ENCODE data around the gene RGS7. TPM values are rescaled to one million over a fixed set of nuclear protein-coding genes. Genes with fewer than 3 reads are reported as not detected.

The RGS7 gene
- total and polyA plus RNA-seq, 10 of the 15 experiments (the other 5 are each of a cell fraction or from before 2014, with no cell fraction given) = not detected

DNA sequence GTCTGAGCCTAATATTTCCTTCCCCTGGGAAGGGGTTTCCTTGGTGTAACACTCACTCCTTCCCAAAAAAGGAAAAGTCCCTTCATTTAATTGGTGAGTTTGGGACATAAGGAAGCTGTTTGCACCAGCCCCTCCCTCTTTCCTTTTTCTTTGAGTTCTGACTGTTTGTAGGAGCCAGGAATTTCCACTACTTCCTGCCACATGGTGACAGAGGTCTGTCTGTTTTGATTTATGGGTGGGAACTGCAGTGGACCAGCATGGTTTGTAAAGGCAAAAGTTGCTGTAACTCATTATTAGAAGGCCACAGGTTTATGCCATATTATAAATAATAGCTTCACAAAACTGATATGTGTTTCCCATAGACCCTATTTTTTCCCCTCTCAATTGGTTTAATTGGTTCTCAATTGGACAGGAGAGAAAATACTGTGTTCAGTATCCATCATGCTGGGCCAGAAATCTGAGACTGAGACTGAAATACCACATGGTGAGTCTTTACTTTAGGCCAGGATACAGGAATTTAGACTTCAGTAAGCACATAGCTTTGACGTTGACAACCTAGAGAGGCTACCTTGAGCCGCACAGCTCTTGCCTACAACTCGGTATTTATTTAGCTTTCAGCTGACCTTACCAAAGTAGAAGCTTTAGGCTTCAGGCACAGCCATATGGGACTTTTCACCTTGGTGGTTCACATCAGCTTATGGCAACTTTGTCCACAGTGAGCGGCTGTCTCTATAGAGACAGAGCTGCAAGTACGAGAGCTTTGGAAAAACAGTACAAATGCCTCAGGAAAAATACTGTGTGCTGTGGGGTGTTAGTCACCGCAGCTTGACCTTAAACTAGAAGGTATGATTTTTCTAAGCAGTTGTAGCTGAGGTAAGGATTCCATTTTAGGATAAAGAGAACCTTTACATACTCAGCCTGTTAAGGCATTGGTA, 40.0 kb upstream of the RGS7 start:
- intact Hi-C loops (cut with micrococcal nuclease; ENCODE audit: unreplicated experiment) = no loop called here
- H3K4me3 ChIP-seq = no peak overlapping the region
- SMC1A ChIA-PET (ENCODE audit: uncharacterized antibody, unreplicated experiment) = interaction anchor here (1.5 kb wide), 1 partner anchor 13 kb away, joined by 3 read pairs; no protein-coding TSS in a partner anchor

DNA sequence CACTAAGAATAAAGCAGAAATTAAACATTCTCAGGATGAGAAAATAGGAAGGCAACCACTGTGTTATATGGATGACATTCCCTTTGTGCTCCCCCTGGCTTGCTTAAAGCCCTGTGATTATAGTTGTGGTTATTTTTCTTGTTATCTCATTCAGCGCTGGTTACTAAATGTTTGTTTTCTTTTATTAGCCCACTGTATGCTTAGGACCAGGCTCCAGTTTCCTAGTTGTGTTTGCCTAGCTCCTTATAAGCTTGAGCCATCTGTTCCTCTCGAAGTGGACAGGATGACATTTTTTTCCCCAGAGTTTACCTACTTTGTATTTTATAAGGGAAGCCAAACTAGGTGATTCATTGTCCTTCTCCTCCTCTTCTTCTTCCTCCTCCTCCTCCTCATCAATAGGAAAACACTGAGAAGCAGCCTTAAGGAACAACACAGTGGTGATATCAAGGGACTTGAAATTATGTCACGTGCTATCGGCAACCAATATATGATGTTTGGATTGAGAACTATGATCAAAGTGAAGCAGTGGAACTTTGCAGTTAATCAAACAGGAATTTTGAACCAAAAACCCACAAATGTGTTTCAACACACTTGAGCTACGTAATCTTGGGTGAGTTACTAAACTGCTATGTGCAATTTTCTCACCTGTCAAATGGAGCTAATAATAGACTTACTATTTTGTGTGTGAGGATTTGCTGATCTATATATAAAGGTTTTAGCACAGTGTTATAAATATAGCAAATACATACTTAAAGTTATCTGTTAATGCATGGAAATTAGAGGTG, 35.1 kb upstream of the RGS7 start:
- in situ Hi-C loops (cut with MboI) (no loop called here), intact Hi-C loops (cut with micrococcal nuclease; ENCODE audit: unreplicated experiment) (no loop called here)
- ATAC-seq (no peak), DNase-seq (ENCODE audit: low read depth, low spot score) (no peak), FAIRE-seq (no peak)
- no TSS peak for BruUV-seq (replicated peaks)
- no peaks in the 10 kb centered on the region for H3K36me3 ChIP-seq (ENCODE audit: control insufficient read depth in 2 of 2, insufficient read depth in 2 of 2, low read length in 1 of 2)
- no peaks in the 10 kb centered on the region for H4K20me1 ChIP-seq (ENCODE audit: control insufficient read depth, insufficient read depth)
- SMC1A ChIA-PET (ENCODE audit: uncharacterized antibody, unreplicated experiment) = no interaction called here
- H3K9me3 ChIP-seq (replicated peaks; ENCODE audit: control insufficient read depth, insufficient read depth, low read length) = no peaks in the 10 kb centered on the region
- no peaks in the 10 kb centered on the region for H3K4me1 ChIP-seq (ENCODE audit: control insufficient read depth, insufficient read depth, low read length)
- H3K27me3 ChIP-seq (replicated peaks in 1 of 2; ENCODE audit: control insufficient read depth in 2 of 2, insufficient read depth in 2 of 2, low read length in 1 of 2) = no peaks in the 10 kb centered on the region
- POLR2A ChIA-PET = no interaction called here
- H2AFZ ChIP-seq (ENCODE audit: control insufficient read depth, low read depth, low read length) = no peak overlapping the region
- WGBS (ENCODE audit: insufficient coverage, insufficient replicate concordance, low lambda C conversion rate, missing lambda C conversion rate) = 18% methylated on average over 5 of the region's 5 CpGs
- RAD21 ChIA-PET (ENCODE audit: unreplicated experiment) = no interaction called here
- no peak overlapping the region for H3K9ac ChIP-seq (ENCODE audit: control insufficient read depth, insufficient read depth, low read length)
- H3K79me2 ChIP-seq (ENCODE audit: control insufficient read depth, insufficient read depth, low read length) = no peaks in the 10 kb centered on the region
- no peak overlapping the region for H3K4me3 ChIP-seq
- no peak overlapping the region for H3K4me2 ChIP-seq (ENCODE audit: control insufficient read depth, insufficient read depth)
- H3K27ac ChIP-seq (ENCODE audit: control insufficient read depth, insufficient read depth) = no peak overlapping the region
- CTCF ChIA-PET = interaction anchor here (1.3 kb wide), 1 partner anchor 660 kb away, joined by 3 read pairs; no protein-coding TSS in a partner anchor
- TF ChIP-seq, protein P1, sequence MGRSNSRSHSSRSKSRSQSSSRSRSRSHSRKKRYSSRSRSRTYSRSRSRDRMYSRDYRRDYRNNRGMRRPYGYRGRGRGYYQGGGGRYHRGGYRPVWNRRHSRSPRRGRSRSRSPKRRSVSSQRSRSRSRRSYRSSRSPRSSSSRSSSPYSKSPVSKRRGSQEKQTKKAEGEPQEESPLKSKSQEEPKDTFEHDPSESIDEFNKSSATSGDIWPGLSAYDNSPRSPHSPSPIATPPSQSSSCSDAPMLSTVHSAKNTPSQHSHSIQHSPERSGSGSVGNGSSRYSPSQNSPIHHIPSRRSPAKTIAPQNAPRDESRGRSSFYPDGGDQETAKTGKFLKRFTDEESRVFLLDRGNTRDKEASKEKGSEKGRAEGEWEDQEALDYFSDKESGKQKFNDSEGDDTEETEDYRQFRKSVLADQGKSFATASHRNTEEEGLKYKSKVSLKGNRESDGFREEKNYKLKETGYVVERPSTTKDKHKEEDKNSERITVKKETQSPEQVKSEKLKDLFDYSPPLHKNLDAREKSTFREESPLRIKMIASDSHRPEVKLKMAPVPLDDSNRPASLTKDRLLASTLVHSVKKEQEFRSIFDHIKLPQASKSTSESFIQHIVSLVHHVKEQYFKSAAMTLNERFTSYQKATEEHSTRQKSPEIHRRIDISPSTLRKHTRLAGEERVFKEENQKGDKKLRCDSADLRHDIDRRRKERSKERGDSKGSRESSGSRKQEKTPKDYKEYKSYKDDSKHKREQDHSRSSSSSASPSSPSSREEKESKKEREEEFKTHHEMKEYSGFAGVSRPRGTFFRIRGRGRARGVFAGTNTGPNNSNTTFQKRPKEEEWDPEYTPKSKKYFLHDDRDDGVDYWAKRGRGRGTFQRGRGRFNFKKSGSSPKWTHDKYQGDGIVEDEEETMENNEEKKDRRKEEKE (IDR thresholded peaks at IDR 0.05) = no peak
- no peak for TF ChIP-seq CEBPB (IDR thresholded peaks at IDR 0.05; ENCODE audit: borderline replicate concordance in 1 of 2, low read depth in 2 of 2, low read length in 2 of 2)
- no peak for TF ChIP-seq CBX5 (IDR thresholded peaks at IDR 0.05; ENCODE audit: low read depth)
- TF ChIP-seq, protein P2, sequence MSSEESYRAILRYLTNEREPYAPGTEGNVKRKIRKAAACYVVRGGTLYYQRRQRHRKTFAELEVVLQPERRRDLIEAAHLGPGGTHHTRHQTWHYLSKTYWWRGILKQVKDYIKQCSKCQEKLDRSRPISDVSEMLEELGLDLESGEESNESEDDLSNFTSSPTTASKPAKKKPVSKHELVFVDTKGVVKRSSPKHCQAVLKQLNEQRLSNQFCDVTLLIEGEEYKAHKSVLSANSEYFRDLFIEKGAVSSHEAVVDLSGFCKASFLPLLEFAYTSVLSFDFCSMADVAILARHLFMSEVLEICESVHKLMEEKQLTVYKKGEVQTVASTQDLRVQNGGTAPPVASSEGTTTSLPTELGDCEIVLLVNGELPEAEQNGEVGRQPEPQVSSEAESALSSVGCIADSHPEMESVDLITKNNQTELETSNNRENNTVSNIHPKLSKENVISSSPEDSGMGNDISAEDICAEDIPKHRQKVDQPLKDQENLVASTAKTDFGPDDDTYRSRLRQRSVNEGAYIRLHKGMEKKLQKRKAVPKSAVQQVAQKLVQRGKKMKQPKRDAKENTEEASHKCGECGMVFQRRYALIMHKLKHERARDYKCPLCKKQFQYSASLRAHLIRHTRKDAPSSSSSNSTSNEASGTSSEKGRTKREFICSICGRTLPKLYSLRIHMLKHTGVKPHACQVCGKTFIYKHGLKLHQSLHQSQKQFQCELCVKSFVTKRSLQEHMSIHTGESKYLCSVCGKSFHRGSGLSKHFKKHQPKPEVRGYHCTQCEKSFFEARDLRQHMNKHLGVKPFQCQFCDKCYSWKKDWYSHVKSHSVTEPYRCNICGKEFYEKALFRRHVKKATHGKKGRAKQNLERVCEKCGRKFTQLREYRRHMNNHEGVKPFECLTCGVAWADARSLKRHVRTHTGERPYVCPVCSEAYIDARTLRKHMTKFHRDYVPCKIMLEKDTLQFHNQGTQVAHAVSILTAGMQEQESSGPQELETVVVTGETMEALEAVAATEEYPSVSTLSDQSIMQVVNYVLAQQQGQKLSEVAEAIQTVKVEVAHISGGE (CRISPR knock-in tag; IDR thresholded peaks at IDR 0.05) = no peak

More for the DNA sequence above, 40.0 kb upstream of the RGS7 start:
- no peak for DNase-seq (ENCODE audit: low read depth, low spot score)
- no peak for TF ChIP-seq EED (IDR thresholded peaks at IDR 0.05; ENCODE audit: low read depth)
- no peak overlapping the region for H3K27ac ChIP-seq (ENCODE audit: control insufficient read depth, insufficient read depth)
- ChIA-PET RAD21 (ENCODE audit: unreplicated experiment) (interaction anchor here (1.0 kb wide), 1 partner anchor 505 kb away, joined by 3 read pairs; no protein-coding TSS in a partner anchor), CTCF (interaction anchor here (1.4 kb wide), 1 partner anchor 10 kb away, joined by 3 read pairs; no protein-coding TSS in a partner anchor), POLR2A (no interaction called here)
- no peak overlapping the region for H3K4me2 ChIP-seq (ENCODE audit: control insufficient read depth, insufficient read depth)
- no peak overlapping the region for H2AFZ ChIP-seq (ENCODE audit: control insufficient read depth, low read depth, low read length)
- no peaks in the 10 kb centered on the region for H3K36me3 ChIP-seq (ENCODE audit: control insufficient read depth in 2 of 2, insufficient read depth in 2 of 2, low read length in 1 of 2)
- H3K79me2 ChIP-seq (ENCODE audit: control insufficient read depth, insufficient read depth, low read length) = no peaks in the 10 kb centered on the region
- 31% methylated on average over 6 of the region's 6 CpGs for WGBS (ENCODE audit: insufficient coverage, insufficient replicate concordance, low lambda C conversion rate, missing lambda C conversion rate)
- no peaks in the 10 kb centered on the region for H3K4me1 ChIP-seq (ENCODE audit: control insufficient read depth, insufficient read depth, low read length)
- no TSS peak for BruUV-seq (replicated peaks)
- no peak overlapping the region for H3K9ac ChIP-seq (ENCODE audit: control insufficient read depth, insufficient read depth, low read length)
- no peaks in the 10 kb centered on the region for H4K20me1 ChIP-seq (ENCODE audit: control insufficient read depth, insufficient read depth)
- FAIRE-seq = no peak
- in situ Hi-C loops (cut with MboI) = no loop called here
- no peaks in the 10 kb centered on the region for H3K27me3 ChIP-seq (replicated peaks in 1 of 2; ENCODE audit: control insufficient read depth in 2 of 2, insufficient read depth in 2 of 2, low read length in 1 of 2)
- no peak for ATAC-seq
- H3K9me3 ChIP-seq (replicated peaks; ENCODE audit: control insufficient read depth, insufficient read depth, low read length) = no peaks in the 10 kb centered on the region

Data from GM12878 (cell line).